Rectal smooth muscle tissue (tissue), 1 donor: ENCODE results near the gene SLC7A10.

Source experiments
- H3K27ac ChIP-seq: one replicate; pipeline ENCODE4 v1.7.0; 2013; ENCODE audit warnings: low read depth, low read length, inconsistent platforms
- H3K27me3 ChIP-seq: one replicate; pipeline ENCODE4 v1.7.0; 2013; ENCODE audit warnings: low read length; ENCODE audit not compliant: control insufficient read depth, insufficient read depth
- H3K36me3 ChIP-seq: one replicate; pipeline ENCODE4 v1.7.0; 2013; ENCODE audit warnings: low read length; ENCODE audit not compliant: control insufficient read depth, insufficient read depth
- H3K4me1 ChIP-seq: one replicate; pipeline ENCODE4 v1.7.0; 2013; ENCODE audit warnings: low read length; ENCODE audit not compliant: control insufficient read depth, insufficient read depth
- H3K4me3 ChIP-seq: one replicate; pipeline ENCODE4 v1.7.0; 2013; ENCODE audit warnings: low read length
- H3K9ac ChIP-seq: one replicate; pipeline ENCODE4 v1.7.0; 2013; ENCODE audit warnings: low read length

SLC7A10 gene

GRCh38 chr19:33263325-33264023, 37.8 kb upstream of the SLC7A10 start:
- Histone ChIP-seq H3K27me3 (peaks cover 2% of the 10 kb centered on the region), H3K4me3 (no peak overlapping the region), H3K36me3 (no peaks in the 10 kb centered on the region), H3K4me1 (no peaks in the 10 kb centered on the region), H3K27ac (no peak overlapping the region), H3K9ac (no peak overlapping the region)

DNA sequence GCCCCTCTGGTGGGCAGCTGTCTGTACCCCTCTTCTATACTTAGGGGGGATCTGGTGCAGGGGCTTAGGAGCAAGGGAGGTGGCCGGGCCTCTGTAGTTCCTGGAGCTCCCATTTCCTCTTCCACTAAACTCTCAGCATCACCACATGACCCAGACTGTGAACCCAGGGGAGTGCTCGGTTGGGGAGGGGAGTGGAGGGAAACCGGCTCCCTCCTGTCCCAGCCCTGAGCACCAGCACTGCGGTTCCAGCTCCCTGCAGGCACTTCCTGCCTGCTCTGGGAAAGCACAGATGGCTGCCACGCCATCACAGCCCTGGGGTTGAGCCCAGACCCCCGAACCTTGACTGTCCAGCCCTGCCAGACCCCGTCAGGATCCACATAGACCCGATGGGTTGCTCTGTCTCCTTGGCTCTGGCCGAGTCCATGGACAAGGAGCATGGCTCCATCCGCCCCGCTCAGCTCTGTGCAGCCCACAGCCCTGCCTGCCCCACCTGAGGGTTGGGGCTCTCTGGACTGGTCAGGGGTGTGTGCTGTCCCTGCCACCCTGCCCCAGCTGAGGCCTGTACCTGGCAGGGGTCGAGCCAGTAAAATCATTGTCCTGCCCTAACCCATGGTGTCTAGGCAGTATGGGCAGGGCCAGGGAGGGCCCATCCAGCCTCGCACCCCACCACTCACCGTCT, 36.0 kb upstream of the SLC7A10 start:
- Histone ChIP-seq H3K9ac (no peak overlapping the region), H3K27ac (no peak overlapping the region), H3K4me3 (no peak overlapping the region), H3K27me3 (peaks cover 2% of the 10 kb centered on the region), H3K4me1 (no peaks in the 10 kb centered on the region), H3K36me3 (no peaks in the 10 kb centered on the region)

GRCh38 chr19:33260628-33261418, 35.2 kb upstream of the SLC7A10 start:
- no peaks in the 10 kb centered on the region for H3K4me1 ChIP-seq
- no peaks in the 10 kb centered on the region for H3K36me3 ChIP-seq
- H3K9ac ChIP-seq = no peak overlapping the region
- H3K27ac ChIP-seq = no peak overlapping the region
- peaks cover 2% of the 10 kb centered on the region for H3K27me3 ChIP-seq
- no peak overlapping the region for H3K4me3 ChIP-seq

DNA sequence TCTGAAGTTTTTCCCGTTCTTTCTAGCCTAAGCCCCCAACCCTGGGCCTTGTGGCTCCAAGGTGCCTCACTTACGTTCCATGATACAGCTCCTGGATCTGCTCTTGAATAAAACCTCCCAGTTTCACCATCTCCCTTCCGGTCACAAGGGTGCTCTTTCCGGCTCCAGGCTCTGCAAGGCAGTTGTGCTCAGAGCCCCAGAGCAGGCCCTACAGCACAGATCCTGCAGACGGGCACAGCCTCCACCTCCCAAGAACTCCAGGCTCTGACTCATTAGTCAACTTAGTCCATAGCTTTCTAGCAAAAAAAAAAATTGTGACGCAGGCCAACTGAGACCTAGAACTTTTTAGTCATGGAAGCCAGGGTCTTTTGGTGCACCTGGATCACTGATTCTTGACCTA, 33.9 kb upstream of the SLC7A10 start:
- H3K4me1 ChIP-seq = no peaks in the 10 kb centered on the region
- H3K27ac ChIP-seq = no peak overlapping the region
- H3K27me3 ChIP-seq = peaks cover 2% of the 10 kb centered on the region
- no peak overlapping the region for H3K4me3 ChIP-seq
- H3K36me3 ChIP-seq = no peaks in the 10 kb centered on the region
- H3K9ac ChIP-seq = no peak overlapping the region

DNA sequence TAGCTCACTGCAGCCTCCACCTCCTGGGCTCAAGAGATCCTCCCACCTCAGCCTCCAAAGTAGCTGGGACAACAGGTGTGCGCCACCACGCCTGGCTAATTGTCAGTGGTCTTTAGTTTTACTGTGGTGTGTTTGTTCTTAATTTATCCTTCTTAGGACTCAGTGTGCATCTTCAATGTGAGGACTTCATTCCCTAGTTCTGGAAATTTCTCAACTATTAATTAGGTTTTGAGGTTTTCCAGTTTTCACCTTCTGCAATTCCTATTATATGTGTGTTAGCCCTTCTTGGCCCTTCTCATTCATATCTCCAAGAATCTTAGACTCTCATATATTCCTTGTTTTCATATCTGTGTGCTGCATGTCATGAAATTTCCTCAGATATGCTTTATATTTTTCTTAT, 32.2 kb upstream of the SLC7A10 start:
- H3K36me3 ChIP-seq = no peaks in the 10 kb centered on the region
- H3K27ac ChIP-seq = no peak overlapping the region
- H3K9ac ChIP-seq = no peak overlapping the region
- H3K4me3 ChIP-seq = no peak overlapping the region
- no peaks in the 10 kb centered on the region for H3K4me1 ChIP-seq
- peaks cover 2% of the 10 kb centered on the region for H3K27me3 ChIP-seq

- Histone ChIP-seq H3K4me3 (no peak overlapping the region), H3K27me3 (no peaks in the 10 kb centered on the region), H3K27ac (no peak overlapping the region), H3K9ac (no peak overlapping the region), H3K4me1 (no peaks in the 10 kb centered on the region), H3K36me3 (no peaks in the 10 kb centered on the region)
These were observed 30.6 kb upstream of the SLC7A10 start for GRCh38 chr19:33256261-33256660.

DNA sequence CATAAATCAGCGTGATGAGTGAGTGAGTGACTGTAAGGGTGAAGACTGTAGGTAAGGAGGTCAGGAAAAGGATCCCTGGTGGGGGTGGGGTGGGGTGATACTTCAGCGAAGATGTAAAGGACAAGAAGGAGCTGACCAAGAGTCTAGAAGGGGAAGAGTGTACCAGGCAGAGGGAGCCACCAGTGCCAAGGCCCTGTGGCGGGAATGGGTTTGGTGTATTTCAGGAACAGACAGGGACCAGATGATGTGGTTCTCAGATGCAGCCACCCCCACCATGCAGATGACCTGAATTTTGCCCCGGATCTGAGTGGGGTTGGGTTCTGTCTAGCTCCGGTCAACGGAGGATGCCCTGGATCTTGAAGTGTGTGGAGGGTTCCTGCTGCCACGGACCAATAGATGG, 30.1 kb upstream of the SLC7A10 start:
- no peaks in the 10 kb centered on the region for H3K27me3 ChIP-seq

DNA sequence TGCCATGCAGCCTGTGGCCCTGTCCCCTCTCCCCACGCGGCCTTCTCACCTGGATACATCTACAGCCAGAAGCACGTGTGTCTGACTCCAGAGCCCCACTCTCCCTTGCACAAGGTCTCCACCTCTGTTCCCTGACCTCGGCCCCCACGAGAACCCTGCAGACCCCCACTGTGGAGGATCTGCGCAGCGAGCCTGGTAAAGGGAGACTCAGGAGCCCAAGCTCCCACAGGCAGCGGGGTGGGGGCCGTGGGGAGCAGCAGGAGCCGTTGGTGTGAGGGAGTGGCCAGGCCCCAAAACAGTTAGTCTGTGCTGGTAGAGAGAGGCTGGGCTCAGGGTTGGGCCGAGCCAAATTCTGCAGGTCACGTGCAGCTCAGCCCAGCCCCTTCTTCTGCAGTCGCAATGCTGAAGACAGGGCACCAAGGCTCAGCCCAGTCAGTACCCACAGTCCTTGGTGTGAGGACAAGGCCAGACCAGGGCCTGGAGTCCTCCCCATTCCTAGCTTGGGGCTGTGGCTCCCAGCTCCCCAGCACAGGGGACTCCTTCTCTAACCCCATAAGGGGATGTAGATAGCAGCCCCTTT, 28.7 kb upstream of the SLC7A10 start:
- no peak overlapping the region for H3K27ac ChIP-seq
- H3K4me1 ChIP-seq = no peaks in the 10 kb centered on the region
- H3K4me3 ChIP-seq = no peak overlapping the region
- no peaks in the 10 kb centered on the region for H3K27me3 ChIP-seq
- H3K36me3 ChIP-seq = no peaks in the 10 kb centered on the region
- H3K9ac ChIP-seq = no peak overlapping the region

More for the DNA sequence above, 30.1 kb upstream of the SLC7A10 start:
- no peak overlapping the region for H3K27ac ChIP-seq
- H3K4me1 ChIP-seq = no peaks in the 10 kb centered on the region
- no peaks in the 10 kb centered on the region for H3K36me3 ChIP-seq
- no peak overlapping the region for H3K9ac ChIP-seq
- no peak overlapping the region for H3K4me3 ChIP-seq

DNA sequence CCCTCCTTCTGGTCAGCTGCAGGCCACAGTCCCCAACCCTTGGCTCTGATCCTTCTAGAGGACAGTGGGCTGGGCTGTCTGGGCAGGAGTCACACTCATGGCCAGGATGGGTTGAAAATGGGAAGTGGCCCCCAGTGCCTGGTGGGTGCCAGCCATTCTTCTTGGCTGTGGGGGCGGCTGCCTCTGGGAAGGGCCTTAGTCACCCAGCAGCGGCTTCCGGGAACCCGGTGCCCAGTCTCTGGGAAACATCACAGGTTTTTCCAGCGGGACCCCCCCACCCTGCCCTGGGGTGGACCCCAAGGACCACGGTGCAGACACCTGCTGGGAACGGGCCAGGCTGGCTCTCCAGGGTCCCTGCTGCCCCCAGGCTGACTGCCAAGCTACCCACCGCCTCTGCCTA, 27.3 kb upstream of the SLC7A10 start:
- Histone ChIP-seq H3K27me3 (no peaks in the 10 kb centered on the region), H3K27ac (no peak overlapping the region), H3K4me3 (no peak overlapping the region), H3K4me1 (no peaks in the 10 kb centered on the region), H3K36me3 (no peaks in the 10 kb centered on the region), H3K9ac (no peak overlapping the region)

DNA sequence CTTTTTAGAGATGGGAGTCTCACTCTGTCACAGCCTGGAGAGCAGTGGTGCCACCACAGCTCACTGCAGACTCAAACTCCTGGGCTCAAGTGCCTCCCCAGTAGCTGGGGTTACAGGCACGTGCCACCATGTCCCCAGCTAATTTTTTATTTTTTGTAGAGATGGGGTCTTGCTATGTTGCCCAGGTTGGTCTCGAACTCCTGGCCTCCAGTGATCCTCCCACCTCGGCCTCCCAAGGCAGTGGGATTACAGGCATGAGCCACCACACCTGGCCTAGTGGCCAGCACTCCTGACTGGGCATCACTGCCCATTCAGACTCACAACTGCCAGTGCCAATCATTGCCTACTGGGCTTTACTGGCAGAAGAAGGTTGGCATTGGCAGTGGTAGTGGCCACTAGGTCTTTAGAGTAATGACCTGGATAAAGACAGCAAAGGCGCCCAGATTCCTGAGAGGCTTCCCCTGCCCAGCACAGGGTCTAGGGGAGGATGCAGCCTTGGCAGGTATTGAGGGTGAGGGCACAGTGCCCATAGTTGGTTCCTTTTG, 26.8 kb upstream of the SLC7A10 start:
- H3K36me3 ChIP-seq = no peaks in the 10 kb centered on the region
- no peaks in the 10 kb centered on the region for H3K27me3 ChIP-seq
- H3K4me1 ChIP-seq = no peaks in the 10 kb centered on the region
- no peak overlapping the region for H3K9ac ChIP-seq
- H3K27ac ChIP-seq = no peak overlapping the region
- no peak overlapping the region for H3K4me3 ChIP-seq

- Histone ChIP-seq H3K4me1 (no peaks in the 10 kb centered on the region), H3K9ac (no peak overlapping the region), H3K27me3 (no peaks in the 10 kb centered on the region), H3K27ac (no peak overlapping the region), H3K36me3 (no peaks in the 10 kb centered on the region), H3K4me3 (no peak overlapping the region)
These were observed 26.0 kb upstream of the SLC7A10 start for GRCh38 chr19:33251526-33252090.

- Histone ChIP-seq H3K36me3 (no peaks in the 10 kb centered on the region), H3K4me1 (no peaks in the 10 kb centered on the region), H3K4me3 (no peak overlapping the region), H3K9ac (no peak overlapping the region), H3K27me3 (no peaks in the 10 kb centered on the region), H3K27ac (no peak overlapping the region)
These were observed 25.4 kb upstream of the SLC7A10 start for GRCh38 chr19:33251076-33251475.
